ENCODE results near the gene TCERG1L. TPM values are rescaled to one million over a fixed set of nuclear protein-coding genes. Genes with fewer than 3 reads are reported as not detected.

TCERG1L gene
- total RNA-seq, 1 experiment from 2014 or later = 1.5 TPM

- TF ChIP-seq NFYB (CRISPR knock-in tag; conservative IDR thresholded peaks at IDR 0.05; ENCODE audit: low read depth) (no peak), USF1 (CRISPR knock-in tag; IDR thresholded peaks at IDR 0.05) (no peak), ZBTB43 (CRISPR knock-in tag; IDR thresholded peaks at IDR 0.05) (no peak), ATF6 (CRISPR knock-in tag; IDR thresholded peaks at IDR 0.05) (no peak), TEAD4 (CRISPR knock-in tag; IDR thresholded peaks at IDR 0.05) (no peak), RELA (CRISPR knock-in tag; IDR thresholded peaks at IDR 0.05; ENCODE audit: borderline replicate concordance) (no peak), PRRX2 (CRISPR knock-in tag; IDR thresholded peaks at IDR 0.05) (no peak), ESRRA (CRISPR knock-in tag; IDR thresholded peaks at IDR 0.05; ENCODE audit: borderline replicate concordance) (no peak), CREB1 (CRISPR knock-in tag; IDR thresholded peaks at IDR 0.05) (0 out of 2 replicates have a peak, but pooled peaks have one; percentile 28), JUN (CRISPR knock-in tag; IDR thresholded peaks at IDR 0.05) (no peak), CBFB (CRISPR knock-in tag; IDR thresholded peaks at IDR 0.05; ENCODE audit: low read depth) (0 out of 2 replicates have a peak, but pooled peaks have one; percentile 55), FOXP4 (CRISPR knock-in tag; IDR thresholded peaks at IDR 0.05) (peak; percentile 76; the same call in 1 of the 2 replicates), E2F1 (CRISPR knock-in tag; IDR thresholded peaks at IDR 0.05) (no peak), NR2C2 (CRISPR knock-in tag; IDR thresholded peaks at IDR 0.05) (no peak), ZNF416 (CRISPR knock-in tag; IDR thresholded peaks at IDR 0.05) (no peak), E2F5 (CRISPR knock-in tag; IDR thresholded peaks at IDR 0.05) (no peak), NR1H2 (CRISPR knock-in tag; IDR thresholded peaks at IDR 0.05) (no peak)
- TF ChIP-seq, protein P1, sequence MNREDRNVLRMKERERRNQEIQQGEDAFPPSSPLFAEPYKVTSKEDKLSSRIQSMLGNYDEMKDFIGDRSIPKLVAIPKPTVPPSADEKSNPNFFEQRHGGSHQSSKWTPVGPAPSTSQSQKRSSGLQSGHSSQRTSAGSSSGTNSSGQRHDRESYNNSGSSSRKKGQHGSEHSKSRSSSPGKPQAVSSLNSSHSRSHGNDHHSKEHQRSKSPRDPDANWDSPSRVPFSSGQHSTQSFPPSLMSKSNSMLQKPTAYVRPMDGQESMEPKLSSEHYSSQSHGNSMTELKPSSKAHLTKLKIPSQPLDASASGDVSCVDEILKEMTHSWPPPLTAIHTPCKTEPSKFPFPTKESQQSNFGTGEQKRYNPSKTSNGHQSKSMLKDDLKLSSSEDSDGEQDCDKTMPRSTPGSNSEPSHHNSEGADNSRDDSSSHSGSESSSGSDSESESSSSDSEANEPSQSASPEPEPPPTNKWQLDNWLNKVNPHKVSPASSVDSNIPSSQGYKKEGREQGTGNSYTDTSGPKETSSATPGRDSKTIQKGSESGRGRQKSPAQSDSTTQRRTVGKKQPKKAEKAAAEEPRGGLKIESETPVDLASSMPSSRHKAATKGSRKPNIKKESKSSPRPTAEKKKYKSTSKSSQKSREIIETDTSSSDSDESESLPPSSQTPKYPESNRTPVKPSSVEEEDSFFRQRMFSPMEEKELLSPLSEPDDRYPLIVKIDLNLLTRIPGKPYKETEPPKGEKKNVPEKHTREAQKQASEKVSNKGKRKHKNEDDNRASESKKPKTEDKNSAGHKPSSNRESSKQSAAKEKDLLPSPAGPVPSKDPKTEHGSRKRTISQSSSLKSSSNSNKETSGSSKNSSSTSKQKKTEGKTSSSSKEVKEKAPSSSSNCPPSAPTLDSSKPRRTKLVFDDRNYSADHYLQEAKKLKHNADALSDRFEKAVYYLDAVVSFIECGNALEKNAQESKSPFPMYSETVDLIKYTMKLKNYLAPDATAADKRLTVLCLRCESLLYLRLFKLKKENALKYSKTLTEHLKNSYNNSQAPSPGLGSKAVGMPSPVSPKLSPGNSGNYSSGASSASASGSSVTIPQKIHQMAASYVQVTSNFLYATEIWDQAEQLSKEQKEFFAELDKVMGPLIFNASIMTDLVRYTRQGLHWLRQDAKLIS (CRISPR knock-in tag; IDR thresholded peaks at IDR 0.05; ENCODE audit: borderline replicate concordance) = 0 out of 2 replicates have a peak, but pooled peaks have one; percentile 52
- TF ChIP-seq, protein P2, sequence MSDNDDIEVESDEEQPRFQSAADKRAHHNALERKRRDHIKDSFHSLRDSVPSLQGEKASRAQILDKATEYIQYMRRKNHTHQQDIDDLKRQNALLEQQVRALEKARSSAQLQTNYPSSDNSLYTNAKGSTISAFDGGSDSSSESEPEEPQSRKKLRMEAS (CRISPR knock-in tag; IDR thresholded peaks at IDR 0.05) = no peak
- TF ChIP-seq, protein P3, sequence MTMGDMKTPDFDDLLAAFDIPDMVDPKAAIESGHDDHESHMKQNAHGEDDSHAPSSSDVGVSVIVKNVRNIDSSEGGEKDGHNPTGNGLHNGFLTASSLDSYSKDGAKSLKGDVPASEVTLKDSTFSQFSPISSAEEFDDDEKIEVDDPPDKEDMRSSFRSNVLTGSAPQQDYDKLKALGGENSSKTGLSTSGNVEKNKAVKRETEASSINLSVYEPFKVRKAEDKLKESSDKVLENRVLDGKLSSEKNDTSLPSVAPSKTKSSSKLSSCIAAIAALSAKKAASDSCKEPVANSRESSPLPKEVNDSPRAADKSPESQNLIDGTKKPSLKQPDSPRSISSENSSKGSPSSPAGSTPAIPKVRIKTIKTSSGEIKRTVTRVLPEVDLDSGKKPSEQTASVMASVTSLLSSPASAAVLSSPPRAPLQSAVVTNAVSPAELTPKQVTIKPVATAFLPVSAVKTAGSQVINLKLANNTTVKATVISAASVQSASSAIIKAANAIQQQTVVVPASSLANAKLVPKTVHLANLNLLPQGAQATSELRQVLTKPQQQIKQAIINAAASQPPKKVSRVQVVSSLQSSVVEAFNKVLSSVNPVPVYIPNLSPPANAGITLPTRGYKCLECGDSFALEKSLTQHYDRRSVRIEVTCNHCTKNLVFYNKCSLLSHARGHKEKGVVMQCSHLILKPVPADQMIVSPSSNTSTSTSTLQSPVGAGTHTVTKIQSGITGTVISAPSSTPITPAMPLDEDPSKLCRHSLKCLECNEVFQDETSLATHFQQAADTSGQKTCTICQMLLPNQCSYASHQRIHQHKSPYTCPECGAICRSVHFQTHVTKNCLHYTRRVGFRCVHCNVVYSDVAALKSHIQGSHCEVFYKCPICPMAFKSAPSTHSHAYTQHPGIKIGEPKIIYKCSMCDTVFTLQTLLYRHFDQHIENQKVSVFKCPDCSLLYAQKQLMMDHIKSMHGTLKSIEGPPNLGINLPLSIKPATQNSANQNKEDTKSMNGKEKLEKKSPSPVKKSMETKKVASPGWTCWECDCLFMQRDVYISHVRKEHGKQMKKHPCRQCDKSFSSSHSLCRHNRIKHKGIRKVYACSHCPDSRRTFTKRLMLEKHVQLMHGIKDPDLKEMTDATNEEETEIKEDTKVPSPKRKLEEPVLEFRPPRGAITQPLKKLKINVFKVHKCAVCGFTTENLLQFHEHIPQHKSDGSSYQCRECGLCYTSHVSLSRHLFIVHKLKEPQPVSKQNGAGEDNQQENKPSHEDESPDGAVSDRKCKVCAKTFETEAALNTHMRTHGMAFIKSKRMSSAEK (CRISPR knock-in tag; IDR thresholded peaks at IDR 0.05; ENCODE audit: borderline replicate concordance) = no peak
- TF ChIP-seq, protein P4, sequence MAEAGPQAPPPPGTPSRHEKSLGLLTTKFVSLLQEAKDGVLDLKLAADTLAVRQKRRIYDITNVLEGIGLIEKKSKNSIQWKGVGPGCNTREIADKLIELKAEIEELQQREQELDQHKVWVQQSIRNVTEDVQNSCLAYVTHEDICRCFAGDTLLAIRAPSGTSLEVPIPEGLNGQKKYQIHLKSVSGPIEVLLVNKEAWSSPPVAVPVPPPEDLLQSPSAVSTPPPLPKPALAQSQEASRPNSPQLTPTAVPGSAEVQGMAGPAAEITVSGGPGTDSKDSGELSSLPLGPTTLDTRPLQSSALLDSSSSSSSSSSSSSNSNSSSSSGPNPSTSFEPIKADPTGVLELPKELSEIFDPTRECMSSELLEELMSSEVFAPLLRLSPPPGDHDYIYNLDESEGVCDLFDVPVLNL (CRISPR knock-in tag; IDR thresholded peaks at IDR 0.05; ENCODE audit: borderline replicate concordance, low read depth) = no peak
Measured at GRCh38 chr10:131049016-131049415, 262.5 kb downstream of the TCERG1L start (continued).

Data from WTC11 (cell line).